ENCODE measurements around the gene E2F8.

Gene E2F8

DNA sequence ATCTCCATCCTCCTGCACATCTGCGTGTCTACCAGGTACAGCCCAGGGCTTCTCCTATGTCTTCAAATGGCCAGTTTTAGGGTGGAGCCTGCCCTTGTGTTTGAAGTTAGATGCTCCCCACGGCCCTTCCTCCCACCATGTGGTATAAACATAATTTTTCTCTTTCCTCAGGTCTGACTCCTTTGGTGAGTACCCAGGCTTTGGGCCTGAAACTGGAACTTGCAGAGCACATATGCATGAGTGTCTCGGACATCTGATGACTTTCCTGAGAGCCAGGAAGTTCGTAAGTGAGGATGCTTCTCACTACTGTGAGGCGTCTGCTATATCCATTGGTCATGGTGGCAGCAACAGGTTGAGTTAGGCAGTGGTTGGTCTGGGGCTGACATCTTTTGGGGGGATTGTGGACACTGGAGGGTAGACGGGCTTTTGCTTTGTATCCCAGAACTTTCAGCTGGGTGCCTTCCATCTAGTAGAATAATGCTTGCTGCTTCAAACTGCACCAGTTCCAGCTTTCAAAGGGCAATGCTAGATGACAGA, 55.2 kb downstream of the E2F8 start:
- TF ChIP-seq POLR2AphosphoS5 (IDR thresholded peaks at IDR 0.05; ENCODE audit: low read depth, low read length) (no peak), FOXP2 (optimal IDR thresholded peaks at IDR 0.05; ENCODE audit: borderline replicate concordance, extremely low read depth, extremely low read length, insufficient read depth) (no peak)
- TF ChIP-seq, protein P1, sequence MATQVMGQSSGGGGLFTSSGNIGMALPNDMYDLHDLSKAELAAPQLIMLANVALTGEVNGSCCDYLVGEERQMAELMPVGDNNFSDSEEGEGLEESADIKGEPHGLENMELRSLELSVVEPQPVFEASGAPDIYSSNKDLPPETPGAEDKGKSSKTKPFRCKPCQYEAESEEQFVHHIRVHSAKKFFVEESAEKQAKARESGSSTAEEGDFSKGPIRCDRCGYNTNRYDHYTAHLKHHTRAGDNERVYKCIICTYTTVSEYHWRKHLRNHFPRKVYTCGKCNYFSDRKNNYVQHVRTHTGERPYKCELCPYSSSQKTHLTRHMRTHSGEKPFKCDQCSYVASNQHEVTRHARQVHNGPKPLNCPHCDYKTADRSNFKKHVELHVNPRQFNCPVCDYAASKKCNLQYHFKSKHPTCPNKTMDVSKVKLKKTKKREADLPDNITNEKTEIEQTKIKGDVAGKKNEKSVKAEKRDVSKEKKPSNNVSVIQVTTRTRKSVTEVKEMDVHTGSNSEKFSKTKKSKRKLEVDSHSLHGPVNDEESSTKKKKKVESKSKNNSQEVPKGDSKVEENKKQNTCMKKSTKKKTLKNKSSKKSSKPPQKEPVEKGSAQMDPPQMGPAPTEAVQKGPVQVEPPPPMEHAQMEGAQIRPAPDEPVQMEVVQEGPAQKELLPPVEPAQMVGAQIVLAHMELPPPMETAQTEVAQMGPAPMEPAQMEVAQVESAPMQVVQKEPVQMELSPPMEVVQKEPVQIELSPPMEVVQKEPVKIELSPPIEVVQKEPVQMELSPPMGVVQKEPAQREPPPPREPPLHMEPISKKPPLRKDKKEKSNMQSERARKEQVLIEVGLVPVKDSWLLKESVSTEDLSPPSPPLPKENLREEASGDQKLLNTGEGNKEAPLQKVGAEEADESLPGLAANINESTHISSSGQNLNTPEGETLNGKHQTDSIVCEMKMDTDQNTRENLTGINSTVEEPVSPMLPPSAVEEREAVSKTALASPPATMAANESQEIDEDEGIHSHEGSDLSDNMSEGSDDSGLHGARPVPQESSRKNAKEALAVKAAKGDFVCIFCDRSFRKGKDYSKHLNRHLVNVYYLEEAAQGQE (IDR thresholded peaks at IDR 0.05; ENCODE audit: insufficient read depth in 1 of 2, low read depth in 2 of 2, low read length in 2 of 2), result no peak

DNA sequence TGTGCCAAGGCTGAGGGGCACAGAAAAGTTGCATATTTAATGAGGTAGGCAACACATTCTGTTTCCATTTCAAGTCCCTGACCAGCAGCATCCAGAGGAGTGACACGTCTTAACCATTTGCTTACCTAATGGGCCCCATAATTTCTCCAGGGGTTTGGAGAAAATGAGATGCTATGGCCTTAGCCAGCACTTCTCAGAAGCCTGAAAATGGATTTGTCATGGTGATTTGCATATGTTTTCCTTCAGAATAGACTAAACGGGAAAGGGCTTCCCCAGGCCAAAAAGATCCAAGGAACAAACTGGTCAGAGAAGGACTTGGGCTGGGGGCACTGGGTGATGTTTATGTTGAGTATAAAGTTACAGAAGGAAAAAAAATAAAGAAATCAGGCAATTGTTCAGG, 55.7 kb downstream of the E2F8 start:
- no peak for TF ChIP-seq POLR2AphosphoS5 (IDR thresholded peaks at IDR 0.05; ENCODE audit: low read depth, low read length)
- TF ChIP-seq, protein P1 (IDR thresholded peaks at IDR 0.05; ENCODE audit: insufficient read depth in 1 of 2, low read depth in 2 of 2, low read length in 2 of 2), result no peak

DNA sequence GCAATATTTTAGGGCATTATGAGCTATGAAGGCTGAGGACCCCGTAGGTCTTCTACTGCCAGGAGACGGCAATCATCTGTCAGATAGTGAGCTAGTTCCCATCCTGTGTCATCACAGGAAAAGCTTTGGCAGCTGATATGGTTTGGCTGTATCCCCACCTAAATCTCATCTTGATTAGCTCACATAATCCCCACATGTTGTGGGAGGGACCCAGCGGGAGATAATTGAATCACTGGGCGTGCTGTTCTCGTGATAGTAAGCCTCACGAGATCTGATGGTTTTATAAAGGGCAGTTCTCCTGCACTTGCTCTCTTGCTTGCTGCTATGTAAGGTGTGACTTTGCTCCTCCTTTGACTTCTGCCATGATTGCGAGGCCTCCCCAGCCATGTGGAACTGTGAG, 57.1 kb downstream of the E2F8 start:
- no peak for TF ChIP-seq TAF1 (IDR thresholded peaks at IDR 0.05; ENCODE audit: borderline replicate concordance, insufficient read depth, low read length)
- TF ChIP-seq SIN3A (IDR thresholded peaks at IDR 0.05; ENCODE audit: borderline replicate concordance, insufficient read depth, low read length), result no peak
- no peak for TF ChIP-seq POLR2AphosphoS5 (IDR thresholded peaks at IDR 0.05; ENCODE audit: low read depth, low read length)
- TF ChIP-seq, protein P1 (IDR thresholded peaks at IDR 0.05; ENCODE audit: insufficient read depth in 1 of 2, low read depth in 2 of 2, low read length in 2 of 2), result no peak
- TF ChIP-seq FOXP2 (optimal IDR thresholded peaks at IDR 0.05; ENCODE audit: borderline replicate concordance, extremely low read depth, extremely low read length, insufficient read depth), result no peak

DNA sequence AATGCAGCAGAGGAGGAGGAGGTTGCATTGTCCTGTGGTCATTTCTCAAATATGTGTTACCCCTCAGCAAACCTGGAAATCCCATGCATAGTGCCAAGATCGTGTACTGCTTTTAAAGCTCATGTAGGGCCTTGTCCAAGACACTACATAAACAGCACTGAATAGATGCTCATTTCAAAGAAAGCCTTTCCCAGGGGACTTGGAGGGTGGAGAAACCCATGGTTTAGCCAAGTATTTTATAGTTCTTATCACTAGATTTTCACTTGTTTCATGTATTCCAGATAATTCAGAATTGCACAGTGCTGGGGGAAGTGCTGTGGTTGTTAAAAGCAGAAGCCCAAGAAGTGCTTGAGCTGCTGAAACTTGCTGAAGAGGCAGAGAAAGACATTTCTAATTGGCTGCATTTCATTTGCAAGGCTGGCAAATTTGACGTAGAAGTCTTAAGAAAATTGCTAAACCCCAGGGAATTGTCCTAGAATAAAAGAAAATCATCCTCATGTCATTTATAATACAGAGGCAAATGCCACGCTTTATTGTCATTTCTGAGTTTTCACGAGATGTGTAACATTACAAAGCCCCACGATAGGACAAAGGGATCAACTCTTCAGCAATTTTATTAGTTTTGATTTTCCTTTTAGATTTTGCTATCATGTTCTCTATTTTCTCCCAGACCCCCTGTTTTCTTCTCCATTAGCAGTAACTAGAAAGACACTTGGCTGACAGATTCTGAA, 59.0 kb downstream of the E2F8 start:
- TF ChIP-seq POLR2AphosphoS5 (IDR thresholded peaks at IDR 0.05; ENCODE audit: low read depth, low read length), result no peak
- no peak for TF ChIP-seq SIN3A (IDR thresholded peaks at IDR 0.05; ENCODE audit: borderline replicate concordance, insufficient read depth, low read length)
- no peak for TF ChIP-seq TAF1 (IDR thresholded peaks at IDR 0.05; ENCODE audit: borderline replicate concordance, insufficient read depth, low read length)
- TF ChIP-seq, protein P1 (IDR thresholded peaks at IDR 0.05; ENCODE audit: insufficient read depth in 1 of 2, low read depth in 2 of 2, low read length in 2 of 2), result no peak
- TF ChIP-seq FOXP2 (optimal IDR thresholded peaks at IDR 0.05; ENCODE audit: borderline replicate concordance, extremely low read depth, extremely low read length, insufficient read depth), result no peak

Data from PFSK-1 (cell line).